GM23338 (cell line): ENCODE results near the gene SLC35F1.

Experiments
- EZH2 ChIP-seq: fragments of 200-600 bp; sonication (generic); IDR thresholded peaks from one replicate; pipeline ENCODE4 v1.8.0; 2017; ENCODE audit warnings: antibody characterized with exemption, mild to moderate bottlenecking, low read depth; ENCODE audit not compliant: unreplicated experiment
- EZH2phosphoT487 ChIP-seq: fragments of 200-600 bp; sonication (generic); IDR thresholded peaks from one replicate; pipeline ENCODE4 v1.8.1; 2018; ENCODE audit warnings: antibody characterized with exemption; ENCODE audit not compliant: unreplicated experiment
- TF ChIP-seq, protein P1 (sequence below), 2 experiments: fragments of 200-600 bp in 1 of 2; sonication (generic) in 1 of 2; conservative IDR thresholded peaks; 2 replicates each; pipeline versions ENCODE4 v1.5.1 to v1.6.1; 2016 to 2017; ENCODE audit warnings: antibody characterized with exemption in 2 of 2, low read depth in 2 of 2, mild to moderate bottlenecking in 2 of 2, moderate library complexity in 1 of 2

DNA sequence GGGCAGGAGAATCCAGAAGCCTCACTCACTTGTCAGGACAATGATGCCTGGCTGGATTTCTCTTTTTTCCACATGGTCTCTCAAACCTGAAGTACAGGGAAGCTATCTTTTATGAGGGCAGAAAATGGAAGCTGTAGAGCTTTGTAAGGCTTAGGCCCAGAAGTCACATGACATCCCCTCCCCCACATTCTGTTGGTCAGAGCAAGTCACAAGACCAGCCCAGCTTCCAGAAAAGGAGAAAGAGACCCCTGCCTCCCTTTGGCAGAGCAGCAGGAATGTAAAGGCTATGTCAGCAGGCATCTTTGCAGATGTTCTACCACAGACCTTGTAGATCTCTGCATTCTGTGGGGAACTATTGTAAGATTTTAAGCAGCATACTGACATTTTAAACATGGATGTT is 245.5 kb downstream of the SLC35F1 start:
- TF ChIP-seq EZH2 (no peak), EZH2phosphoT487 (no peak)
- TF ChIP-seq, protein P1, sequence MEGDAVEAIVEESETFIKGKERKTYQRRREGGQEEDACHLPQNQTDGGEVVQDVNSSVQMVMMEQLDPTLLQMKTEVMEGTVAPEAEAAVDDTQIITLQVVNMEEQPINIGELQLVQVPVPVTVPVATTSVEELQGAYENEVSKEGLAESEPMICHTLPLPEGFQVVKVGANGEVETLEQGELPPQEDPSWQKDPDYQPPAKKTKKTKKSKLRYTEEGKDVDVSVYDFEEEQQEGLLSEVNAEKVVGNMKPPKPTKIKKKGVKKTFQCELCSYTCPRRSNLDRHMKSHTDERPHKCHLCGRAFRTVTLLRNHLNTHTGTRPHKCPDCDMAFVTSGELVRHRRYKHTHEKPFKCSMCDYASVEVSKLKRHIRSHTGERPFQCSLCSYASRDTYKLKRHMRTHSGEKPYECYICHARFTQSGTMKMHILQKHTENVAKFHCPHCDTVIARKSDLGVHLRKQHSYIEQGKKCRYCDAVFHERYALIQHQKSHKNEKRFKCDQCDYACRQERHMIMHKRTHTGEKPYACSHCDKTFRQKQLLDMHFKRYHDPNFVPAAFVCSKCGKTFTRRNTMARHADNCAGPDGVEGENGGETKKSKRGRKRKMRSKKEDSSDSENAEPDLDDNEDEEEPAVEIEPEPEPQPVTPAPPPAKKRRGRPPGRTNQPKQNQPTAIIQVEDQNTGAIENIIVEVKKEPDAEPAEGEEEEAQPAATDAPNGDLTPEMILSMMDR (conservative IDR thresholded peaks at IDR 0.05; ENCODE audit: low read depth in 2 of 2) = no peak
